HCT116 (cell line): Measurements from ENCODE around the gene CISTR.

Source experiments
- CBX3 ChIP-seq: IDR thresholded peaks from 2 replicates; pipeline ENCODE4 v1.6.1; 2012; ENCODE audit warnings: low read depth
- CEBPB ChIP-seq: IDR thresholded peaks from 2 replicates; pipeline ENCODE4 v1.6.1; 2012; ENCODE audit warnings: low read depth
- JUND ChIP-seq: IDR thresholded peaks from 2 replicates; pipeline ENCODE4 v1.6.1; 2012
- POLR2A ChIP-seq: IDR thresholded peaks from 2 replicates; pipeline ENCODE4 v1.7.0; 2011; ENCODE audit warnings: borderline replicate concordance; ENCODE audit not compliant: insufficient read depth, insufficient read length; ENCODE audit errors: extremely low read depth
- SRF ChIP-seq: IDR thresholded peaks from 2 replicates; pipeline ENCODE4 v1.6.1; 2012; ENCODE audit warnings: low read depth
- ZNF274 ChIP-seq: fragments of 200-500 bp; sonication (Bioruptor generic); IDR thresholded peaks from 2 replicates; pipeline ENCODE4 v1.6.1; 2014; ENCODE audit warnings: mild to moderate bottlenecking, low read depth, low read length, inconsistent platforms
- TF ChIP-seq, protein P1 (sequence below): IDR thresholded peaks from 2 replicates; pipeline ENCODE4 v1.6.1; 2012
- TF ChIP-seq, protein P2 (sequence below), 3 experiments: fragments of 200-600 bp in 1 of 3; sonication (generic) in 1 of 3; IDR thresholded peaks in 2 of 3; conservative IDR thresholded peaks in 1 of 3; 2 replicates each; pipeline ENCODE4 v1.5.1; 2012 to 2017; ENCODE audit warnings: low read depth in 2 of 3, low read length in 2 of 3, antibody characterized with exemption in 1 of 3, borderline replicate concordance in 1 of 3, control low read depth in 1 of 3, mild to moderate bottlenecking in 1 of 3, mixed read lengths in 1 of 3, mixed run types in 1 of 3, moderate library complexity in 1 of 3; ENCODE audit not compliant: insufficient read depth in 1 of 3

DNA sequence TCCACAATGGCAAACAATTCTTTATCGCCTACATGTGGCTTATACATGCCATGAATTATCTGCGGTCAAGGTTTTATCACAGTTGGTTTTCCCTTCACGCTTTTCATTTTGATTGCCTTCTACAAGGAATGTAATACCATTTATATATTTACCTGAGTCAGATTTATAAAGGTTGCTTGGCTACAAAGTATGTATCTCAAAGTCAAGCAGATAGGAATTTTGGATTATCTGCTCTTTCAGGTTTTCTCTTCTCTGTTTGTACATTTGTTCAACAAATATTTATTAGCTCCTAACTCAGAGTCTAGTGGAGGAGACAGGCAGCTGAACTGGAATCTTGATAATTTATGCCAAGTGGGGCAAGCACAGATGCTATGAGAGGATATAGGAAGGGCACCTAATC, 28.5 kb upstream of the CISTR start:
- TF ChIP-seq JUND (no peak), CEBPB (no peak), POLR2A (no peak), CBX3 (no peak), ZNF274 (no peak), SRF (no peak)
- TF ChIP-seq, protein P1, sequence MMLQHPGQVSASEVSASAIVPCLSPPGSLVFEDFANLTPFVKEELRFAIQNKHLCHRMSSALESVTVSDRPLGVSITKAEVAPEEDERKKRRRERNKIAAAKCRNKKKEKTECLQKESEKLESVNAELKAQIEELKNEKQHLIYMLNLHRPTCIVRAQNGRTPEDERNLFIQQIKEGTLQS, result no peak
- TF ChIP-seq, protein P2, sequence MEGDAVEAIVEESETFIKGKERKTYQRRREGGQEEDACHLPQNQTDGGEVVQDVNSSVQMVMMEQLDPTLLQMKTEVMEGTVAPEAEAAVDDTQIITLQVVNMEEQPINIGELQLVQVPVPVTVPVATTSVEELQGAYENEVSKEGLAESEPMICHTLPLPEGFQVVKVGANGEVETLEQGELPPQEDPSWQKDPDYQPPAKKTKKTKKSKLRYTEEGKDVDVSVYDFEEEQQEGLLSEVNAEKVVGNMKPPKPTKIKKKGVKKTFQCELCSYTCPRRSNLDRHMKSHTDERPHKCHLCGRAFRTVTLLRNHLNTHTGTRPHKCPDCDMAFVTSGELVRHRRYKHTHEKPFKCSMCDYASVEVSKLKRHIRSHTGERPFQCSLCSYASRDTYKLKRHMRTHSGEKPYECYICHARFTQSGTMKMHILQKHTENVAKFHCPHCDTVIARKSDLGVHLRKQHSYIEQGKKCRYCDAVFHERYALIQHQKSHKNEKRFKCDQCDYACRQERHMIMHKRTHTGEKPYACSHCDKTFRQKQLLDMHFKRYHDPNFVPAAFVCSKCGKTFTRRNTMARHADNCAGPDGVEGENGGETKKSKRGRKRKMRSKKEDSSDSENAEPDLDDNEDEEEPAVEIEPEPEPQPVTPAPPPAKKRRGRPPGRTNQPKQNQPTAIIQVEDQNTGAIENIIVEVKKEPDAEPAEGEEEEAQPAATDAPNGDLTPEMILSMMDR (IDR thresholded peaks at IDR 0.05 in 2 of 3, conservative IDR thresholded peaks at IDR 0.05 in 1 of 3; ENCODE audit: borderline replicate concordance in 1 of 3, insufficient read depth in 1 of 3, low read depth in 2 of 3, low read length in 2 of 3), result no peak
